Adrenal gland (tissue), 5 donors: ENCODE data around the gene P2RX2.

Experiments
- POLR2A ChIP-seq, 2 donors: fragments of 450-650 bp; IDR thresholded peaks; one replicate each; pipeline ENCODE4 v1.6.1; 2017; ENCODE audit warnings: antibody characterized with exemption in 2 of 2, mild to moderate bottlenecking in 2 of 2, moderate library complexity in 1 of 2
- TF ChIP-seq, protein P1 (sequence below), 6 experiments: fragments of 450-650 bp in 4 of 6; fragments of 200-600 bp in 2 of 6; sonication (generic) in 1 of 6; IDR thresholded peaks; 1 replicate in 5 of 6; 2 replicates in 1 of 6; pipeline versions ENCODE4 v1.5.1 to v1.8.0; 2016 to 2021; ENCODE audit warnings: antibody characterized with exemption in 6 of 6, mild to moderate bottlenecking in 2 of 6, moderate library complexity in 1 of 6
- donor health status: DM: no; HTN: no; CAD: no.

DNA sequence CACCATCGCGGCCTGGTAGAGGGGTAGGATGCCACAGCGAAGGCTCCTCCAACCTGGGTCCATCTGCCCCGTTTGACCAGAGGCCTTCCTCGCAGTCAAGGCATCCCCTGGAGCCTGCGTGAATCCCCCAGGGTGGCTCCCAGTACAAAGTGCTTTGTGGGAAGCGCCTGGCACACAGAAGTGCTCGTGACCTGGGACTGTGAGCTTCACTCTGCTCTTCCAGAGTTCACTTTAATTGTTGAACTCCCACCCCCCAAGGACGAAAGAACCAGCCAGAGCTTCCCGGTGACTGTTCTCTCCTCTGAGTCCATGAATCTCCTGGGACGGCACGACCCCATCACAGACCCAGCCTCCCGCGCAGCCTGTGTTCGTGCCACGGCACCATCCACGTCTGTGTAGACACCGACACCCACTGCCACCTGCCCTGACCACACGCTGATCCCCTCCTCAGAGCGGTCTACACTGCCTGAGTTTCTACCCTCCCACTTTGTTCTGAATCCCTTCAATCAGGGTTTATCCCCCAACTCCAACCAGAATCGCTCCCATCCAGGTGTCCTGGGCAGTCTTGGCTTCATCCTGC, 15.9 kb downstream of the P2RX2 start:
- TF ChIP-seq, protein P1, sequence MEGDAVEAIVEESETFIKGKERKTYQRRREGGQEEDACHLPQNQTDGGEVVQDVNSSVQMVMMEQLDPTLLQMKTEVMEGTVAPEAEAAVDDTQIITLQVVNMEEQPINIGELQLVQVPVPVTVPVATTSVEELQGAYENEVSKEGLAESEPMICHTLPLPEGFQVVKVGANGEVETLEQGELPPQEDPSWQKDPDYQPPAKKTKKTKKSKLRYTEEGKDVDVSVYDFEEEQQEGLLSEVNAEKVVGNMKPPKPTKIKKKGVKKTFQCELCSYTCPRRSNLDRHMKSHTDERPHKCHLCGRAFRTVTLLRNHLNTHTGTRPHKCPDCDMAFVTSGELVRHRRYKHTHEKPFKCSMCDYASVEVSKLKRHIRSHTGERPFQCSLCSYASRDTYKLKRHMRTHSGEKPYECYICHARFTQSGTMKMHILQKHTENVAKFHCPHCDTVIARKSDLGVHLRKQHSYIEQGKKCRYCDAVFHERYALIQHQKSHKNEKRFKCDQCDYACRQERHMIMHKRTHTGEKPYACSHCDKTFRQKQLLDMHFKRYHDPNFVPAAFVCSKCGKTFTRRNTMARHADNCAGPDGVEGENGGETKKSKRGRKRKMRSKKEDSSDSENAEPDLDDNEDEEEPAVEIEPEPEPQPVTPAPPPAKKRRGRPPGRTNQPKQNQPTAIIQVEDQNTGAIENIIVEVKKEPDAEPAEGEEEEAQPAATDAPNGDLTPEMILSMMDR (IDR thresholded peaks at IDR 0.05), result no peak
- no peak for TF ChIP-seq POLR2A (IDR thresholded peaks at IDR 0.05)
